T-helper 2 cell treated with Interferon-gamma antibody and Interleukin-4, amounts not matched to agents 100 ng/mL and 5 ng/mL, for 36 hours (primary cell): ENCODE data around the gene EML4. TPM values are rescaled to one million over a fixed set of nuclear protein-coding genes. Genes with fewer than 3 reads are reported as not detected.

Experiments used
- intact Hi-C: fragments of 100-400 bp; cut with micrococcal nuclease; formaldehyde crosslinking; loops from one replicate; pipeline ENCODE4 v1.15.1; 2023
- total RNA-seq: library from RNA; stranded (reverse); gene quantifications from 2 replicates; pipeline ENCODE4 v1.2.3, GENCODE V29; 2022

Gene EML4
- total RNA-seq, 1 donor from 2014 or later = 71.4 TPM

- intact Hi-C loops = no loop called here
Observed at GRCh38 chr2:42217307-42217706, 48.2 kb downstream of the EML4 start.

- intact Hi-C loops = no loop called here
Observed at GRCh38 chr2:42217914-42218313, 48.8 kb downstream of the EML4 start.

GRCh38 chr2:42218712-42219111 lies 49.6 kb downstream of the EML4 start:
- intact Hi-C loops = no loop called here

- intact Hi-C loops = no loop called here
Observed at GRCh38 chr2:42219160-42219559, 50.0 kb downstream of the EML4 start.

GRCh38 chr2:42220566-42220965 lies 51.4 kb downstream of the EML4 start:
- intact Hi-C loops = no loop called here

GRCh38 chr2:42223067-42223854 lies 54.1 kb downstream of the EML4 start:
- intact Hi-C loops = no loop called here

- intact Hi-C loops = no loop called here
Observed at GRCh38 chr2:42223855-42224268, 54.7 kb downstream of the EML4 start.

GRCh38 chr2:42224422-42225067 lies 55.4 kb downstream of the EML4 start:
- intact Hi-C loops = no loop called here

GRCh38 chr2:42225573-42225972 lies 56.4 kb downstream of the EML4 start:
- intact Hi-C loops = no loop called here

- intact Hi-C loops = no loop called here
Observed at GRCh38 chr2:42227491-42227890, 58.3 kb downstream of the EML4 start.

- intact Hi-C loops = no loop called here
Observed at GRCh38 chr2:42228101-42228500, 58.9 kb downstream of the EML4 start.

GRCh38 chr2:42229949-42230348 lies 60.8 kb downstream of the EML4 start:
- intact Hi-C loops = no loop called here

- intact Hi-C loops = no loop called here
Observed at GRCh38 chr2:42230891-42231290, 61.7 kb downstream of the EML4 start.

GRCh38 chr2:42232024-42232423 lies 62.9 kb downstream of the EML4 start:
- intact Hi-C loops = no loop called here

- intact Hi-C loops = no loop called here
Observed at GRCh38 chr2:42233976-42234441, 64.9 kb downstream of the EML4 start.

- intact Hi-C loops = no loop called here
Observed at GRCh38 chr2:42236911-42237310, 67.8 kb downstream of the EML4 start.

- intact Hi-C loops = loop anchor here (1.0 kb wide), 1 partner anchor 142 kb away; no protein-coding TSS in a partner anchor
Observed at GRCh38 chr2:42238644-42239288, 69.6 kb downstream of the EML4 start.

- intact Hi-C loops = no loop called here
Observed at GRCh38 chr2:42239289-42239661, 70.1 kb downstream of the EML4 start.

GRCh38 chr2:42239811-42240210 lies 70.7 kb downstream of the EML4 start:
- intact Hi-C loops = no loop called here

- intact Hi-C loops = no loop called here
Observed at GRCh38 chr2:42241517-42241916, 72.4 kb downstream of the EML4 start.

- intact Hi-C loops = no loop called here
Observed at GRCh38 chr2:42243297-42243696, 74.1 kb downstream of the EML4 start.

GRCh38 chr2:42244520-42244919 lies 75.4 kb downstream of the EML4 start:
- intact Hi-C loops = no loop called here
